SU-DHL-6 (cell line): ENCODE data around the gene CNTN5.

Experiments
- H2AFZ ChIP-seq: fragments of 200-600 bp; sonication (generic); 2 replicates; pipeline ENCODE4 v1.6.1; 2014; ENCODE audit warnings: low read depth, mild to moderate bottlenecking, moderate library complexity, mixed read lengths, antibody characterized with exemption, low read length; ENCODE audit not compliant: severe bottlenecking
- H3F3A ChIP-seq: fragments of 200-600 bp; shearing (Covaris generic); 2 replicates; pipeline ENCODE4 v1.6.0; 2016; ENCODE audit warnings: antibody characterized with exemption, mild to moderate bottlenecking; ENCODE audit not compliant: insufficient read depth
- H3K27ac ChIP-seq: fragments of 200-600 bp; sonication (generic); 2 replicates; pipeline ENCODE4 v1.5.1; 2016; ENCODE audit warnings: low read depth, mild to moderate bottlenecking, low read length, moderate library complexity, mixed read lengths
- H3K27me3 ChIP-seq: fragments of 200-600 bp; sonication (generic), shearing (Covaris generic); 2 replicates; pipeline ENCODE4 v1.6.0; 2014; ENCODE audit warnings: mild to moderate bottlenecking, low read length
- H3K36me3 ChIP-seq: fragments of 200-600 bp; sonication (generic); 2 replicates; pipeline ENCODE4 v1.6.1; 2014; ENCODE audit warnings: mild to moderate bottlenecking, low read length, mixed read lengths
- H3K4me2 ChIP-seq: fragments of 300-600, 200-600 bp; shearing (Covaris generic), sonication (generic); 2 replicates; pipeline ENCODE4 v1.6.0; 2014; ENCODE audit warnings: low read length, low read depth, mild to moderate bottlenecking; ENCODE audit not compliant: poor library complexity, severe bottlenecking
- H3K4me3 ChIP-seq: fragments of 200-600 bp; sonication (generic); 2 replicates; pipeline ENCODE4 v1.5.1; 2014; ENCODE audit warnings: antibody characterized with exemption, low read length, mild to moderate bottlenecking, mixed read lengths; ENCODE audit not compliant: insufficient read depth, poor library complexity, severe bottlenecking
- H3K79me2 ChIP-seq: fragments of 200-600 bp; sonication (generic); 2 replicates; pipeline ENCODE4 v1.6.1; 2014; ENCODE audit warnings: mild to moderate bottlenecking, low read length, moderate library complexity; ENCODE audit not compliant: insufficient read depth
- H3K9ac ChIP-seq: fragments of 200-600 bp; sonication (generic); 2 replicates; pipeline ENCODE4 v1.7.0; 2014; ENCODE audit warnings: mild to moderate bottlenecking, low read length
- H3K9me2 ChIP-seq: fragments of 200-600 bp; sonication (generic); replicated peaks from 2 replicates; pipeline ENCODE4 v1.6.1; 2014; ENCODE audit warnings: low read length; ENCODE audit not compliant: insufficient read depth
- H3K9me3 ChIP-seq: fragments of 200-600 bp; sonication (generic); 2 replicates; pipeline ENCODE4 v1.6.1; 2014; ENCODE audit warnings: low read length, mixed read lengths; ENCODE audit not compliant: insufficient read depth
- H4K20me1 ChIP-seq: fragments of 200-600 bp; sonication (generic); 2 replicates; pipeline ENCODE4 v1.6.1; 2014; ENCODE audit warnings: low read depth, mild to moderate bottlenecking, antibody characterized with exemption, low read length, moderate library complexity, mixed read lengths
- CTCF ChIP-seq: fragments of 200-600 bp; sonication (generic); IDR thresholded peaks from one replicate; pipeline ENCODE4 v1.5.1; 2017; ENCODE audit warnings: antibody characterized with exemption, mild to moderate bottlenecking, low read length, moderate library complexity; ENCODE audit not compliant: insufficient read depth, poor library complexity, severe bottlenecking
- EZH2phosphoT487 ChIP-seq: fragments of 200-600 bp; sonication (generic), shearing (Covaris generic); conservative IDR thresholded peaks from 2 replicates; pipeline ENCODE4 v1.6.1; 2018; ENCODE audit warnings: mild to moderate bottlenecking, antibody characterized with exemption, low read length, moderate library complexity, mixed read lengths

The CNTN5 gene

GRCh38 chr11:99333621-99334020 is 312.9 kb downstream of the CNTN5 start:
- Histone ChIP-seq H3K9me2 (no peaks in the 10 kb centered on the region), H3K27ac (no peak overlapping the region), H3K27me3 (no peaks in the 10 kb centered on the region), H3K9ac (no peak overlapping the region), H3K4me3 (no peak overlapping the region), H3K79me2 (no peaks in the 10 kb centered on the region), H4K20me1 (no peaks in the 10 kb centered on the region), H3K9me3 (no peaks in the 10 kb centered on the region), H3K36me3 (no peaks in the 10 kb centered on the region), H2AFZ (no peak overlapping the region), H3K4me2 (no peak overlapping the region), H3F3A (no peaks in the 10 kb centered on the region)
- TF ChIP-seq EZH2phosphoT487 = no peak
- no peak for TF ChIP-seq CTCF

GRCh38 chr11:99343117-99343516 is 322.4 kb downstream of the CNTN5 start:
- TF ChIP-seq EZH2phosphoT487 (no peak), CTCF (no peak)
- Histone ChIP-seq H3K4me2 (no peak overlapping the region), H3K36me3 (no peaks in the 10 kb centered on the region), H3K27ac (no peak overlapping the region), H3K9me2 (no peaks in the 10 kb centered on the region), H3K79me2 (no peaks in the 10 kb centered on the region), H3K27me3 (no peaks in the 10 kb centered on the region), H2AFZ (no peak overlapping the region), H3K9ac (no peak overlapping the region), H3F3A (no peaks in the 10 kb centered on the region), H4K20me1 (no peaks in the 10 kb centered on the region), H3K4me3 (no peak overlapping the region), H3K9me3 (no peaks in the 10 kb centered on the region)

GRCh38 chr11:99349151-99349673 is 328.5 kb downstream of the CNTN5 start:
- no peaks in the 10 kb centered on the region for H3K79me2 ChIP-seq
- H3K36me3 ChIP-seq = no peaks in the 10 kb centered on the region
- H3K27ac ChIP-seq = no peak overlapping the region
- H3K9me3 ChIP-seq = no peaks in the 10 kb centered on the region
- no peak overlapping the region for H3K4me2 ChIP-seq
- H3F3A ChIP-seq = no peaks in the 10 kb centered on the region
- no peak overlapping the region for H3K9ac ChIP-seq
- H3K9me2 ChIP-seq = no peaks in the 10 kb centered on the region
- no peaks in the 10 kb centered on the region for H4K20me1 ChIP-seq
- no peaks in the 10 kb centered on the region for H3K27me3 ChIP-seq
- no peak overlapping the region for H3K4me3 ChIP-seq
- H2AFZ ChIP-seq = no peak overlapping the region
- no peak for TF ChIP-seq EZH2phosphoT487
- no peak for TF ChIP-seq CTCF
